SK-N-MC (cell line): ENCODE results near the gene NKPD1.

ENCODE experiments used
- EZH2 ChIP-seq: fragments of 200-600 bp; sonication (generic); IDR thresholded peaks from one replicate; pipeline ENCODE4 v1.6.1; 2017; ENCODE audit warnings: antibody characterized with exemption
- FOXP2 ChIP-seq: optimal IDR thresholded peaks from 2 replicates; pipeline ENCODE3; 2011; ENCODE audit warnings: mild to moderate bottlenecking, moderate library complexity; ENCODE audit not compliant: insufficient read depth; ENCODE audit errors: extremely low read length, control extremely low read depth
- POLR2AphosphoS5 ChIP-seq: IDR thresholded peaks from 2 replicates; pipeline ENCODE4 v1.6.1; 2012; ENCODE audit warnings: mild to moderate bottlenecking, low read depth, low read length, borderline replicate concordance

DNA sequence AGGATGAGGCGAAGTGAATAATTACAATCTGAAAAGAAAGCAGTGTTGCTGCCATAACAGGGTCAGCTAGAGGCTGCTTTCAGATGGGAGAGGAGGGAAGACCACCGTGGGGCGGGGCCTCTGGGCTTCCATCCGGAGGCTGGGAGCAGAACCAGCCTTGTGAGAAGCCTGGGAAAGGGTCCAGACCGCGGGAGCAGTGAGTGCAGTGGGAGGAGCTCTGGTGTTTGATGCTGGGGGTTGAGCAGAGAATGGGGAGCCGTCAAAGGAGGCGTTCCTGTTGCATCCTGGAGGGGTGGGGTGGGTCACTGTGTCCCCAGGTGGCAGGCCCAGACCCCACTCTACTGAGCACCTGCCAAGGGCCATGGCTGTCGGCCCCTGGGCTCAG, 18.1 kb downstream of the NKPD1 start:
- TF ChIP-seq EZH2 (no peak), POLR2AphosphoS5 (no peak), FOXP2 (no peak)
